HG03175 (cell line): ENCODE data around the gene GPR65.

Experiments
- ATAC-seq: cut with Tn5 transposase; IDR thresholded peaks from one replicate; pipeline ENCODE4 v1.9.1; 2021; ENCODE audit warnings: mild to moderate bottlenecking, moderate library complexity; ENCODE audit not compliant: unreplicated experiment

Gene GPR65

GRCh38 chr14:88037325-88037724, 32.4 kb downstream of the GPR65 start:
- ATAC-seq: no peak

DNA sequence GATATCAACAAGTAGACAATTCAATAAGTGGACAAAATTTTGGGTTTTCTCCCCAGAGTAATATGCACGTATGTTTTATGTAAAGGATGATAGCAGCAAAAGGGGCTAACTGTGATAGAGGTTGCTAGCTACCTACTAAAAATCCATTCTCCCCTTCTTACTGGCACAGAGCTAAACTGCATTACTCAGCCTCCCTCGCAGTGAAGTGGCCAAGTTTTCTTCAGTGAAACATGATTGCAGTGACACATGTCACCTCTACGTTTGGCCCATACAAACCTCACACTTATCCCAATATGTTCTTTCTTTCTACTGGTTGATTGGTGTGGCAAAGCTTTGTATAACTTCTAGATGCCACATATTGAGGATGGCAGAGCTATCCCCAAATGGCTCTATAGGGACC, 34.3 kb downstream of the GPR65 start:
- ATAC-seq: no peak

- no peak for ATAC-seq
These were observed 35.2 kb downstream of the GPR65 start for GRCh38 chr14:88040146-88040545.

- no peak for ATAC-seq
These were observed 38.9 kb downstream of the GPR65 start for GRCh38 chr14:88043529-88044443.

DNA sequence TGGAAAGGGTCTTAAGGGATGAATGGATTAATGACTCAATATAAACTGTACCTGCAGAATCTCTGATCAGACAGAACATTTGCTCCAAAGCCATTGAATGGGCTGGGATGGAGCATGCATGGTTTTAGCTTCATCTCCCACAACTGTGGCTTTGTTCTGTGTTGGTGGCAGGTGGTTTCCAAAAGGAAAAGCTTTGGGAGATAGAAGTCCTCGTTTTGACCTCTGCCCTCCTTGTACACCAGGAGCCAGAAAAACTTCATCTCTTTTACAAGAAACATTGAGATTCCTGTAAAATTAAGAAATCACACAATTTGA, 39.5 kb downstream of the GPR65 start:
- no peak for ATAC-seq

- peak; percentile 86 for ATAC-seq
These were observed 40.0 kb downstream of the GPR65 start for GRCh38 chr14:88044776-88045446.

DNA sequence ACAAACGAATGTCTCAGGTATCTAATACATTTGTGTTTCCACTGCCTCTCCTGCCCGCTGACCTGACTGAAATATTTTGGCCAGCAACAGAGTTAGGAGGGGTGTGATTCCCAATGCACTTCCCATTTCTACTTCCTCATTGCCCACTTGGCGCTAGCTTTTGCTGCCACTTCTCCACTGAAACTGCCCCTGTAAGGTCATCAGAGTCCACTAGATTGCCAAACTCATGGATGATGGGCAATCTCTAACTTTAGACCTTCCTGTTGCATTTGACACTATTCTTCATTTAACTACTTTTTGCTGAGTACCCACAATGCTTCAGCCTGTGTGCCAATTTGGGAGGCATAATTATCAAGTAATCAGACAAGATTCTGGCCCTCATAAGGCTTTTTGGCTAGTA, 40.8 kb downstream of the GPR65 start:
- no peak for ATAC-seq

- ATAC-seq: no peak
These were observed 43.4 kb downstream of the GPR65 start for GRCh38 chr14:88048351-88048750.

- ATAC-seq: no peak
These were observed 44.3 kb downstream of the GPR65 start for GRCh38 chr14:88049266-88049665.

DNA sequence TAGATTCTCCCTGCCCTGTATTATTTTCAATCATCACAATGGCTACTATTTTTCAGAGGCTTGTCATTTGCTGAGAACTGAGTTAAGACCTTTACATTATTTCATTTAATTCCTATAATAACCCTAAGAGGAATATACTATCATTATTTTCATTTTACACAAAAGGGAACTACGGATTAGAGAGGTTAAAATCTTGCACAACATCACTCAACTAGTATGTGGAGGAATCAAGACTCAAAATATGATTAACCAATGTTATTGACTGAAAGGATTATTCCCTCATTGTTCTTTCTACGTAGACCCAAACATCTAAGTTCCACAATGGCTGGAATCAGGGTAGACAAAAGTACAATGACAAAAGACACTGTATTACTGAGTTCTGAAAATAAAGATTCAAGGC, 45.0 kb downstream of the GPR65 start:
- no peak for ATAC-seq

DNA sequence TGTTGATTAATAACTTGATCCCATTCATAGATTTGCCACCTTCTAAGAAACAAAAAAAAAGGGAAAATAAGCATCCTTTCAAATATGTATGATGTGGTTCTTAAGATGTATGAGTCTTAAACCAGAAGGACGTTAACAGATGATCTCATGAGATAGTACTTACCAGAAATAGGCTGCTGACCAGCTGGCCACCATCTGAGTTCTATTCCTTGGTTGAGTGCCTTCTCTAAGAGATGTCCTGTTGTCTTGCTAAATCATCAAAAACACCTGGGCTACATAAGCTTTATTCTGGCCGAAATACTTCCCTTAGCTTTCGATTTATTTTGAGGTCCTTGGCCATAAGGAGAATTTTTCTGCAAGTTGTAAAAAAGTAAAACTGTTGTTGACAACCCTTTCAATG, 55.6 kb downstream of the GPR65 start:
- no peak for ATAC-seq

DNA sequence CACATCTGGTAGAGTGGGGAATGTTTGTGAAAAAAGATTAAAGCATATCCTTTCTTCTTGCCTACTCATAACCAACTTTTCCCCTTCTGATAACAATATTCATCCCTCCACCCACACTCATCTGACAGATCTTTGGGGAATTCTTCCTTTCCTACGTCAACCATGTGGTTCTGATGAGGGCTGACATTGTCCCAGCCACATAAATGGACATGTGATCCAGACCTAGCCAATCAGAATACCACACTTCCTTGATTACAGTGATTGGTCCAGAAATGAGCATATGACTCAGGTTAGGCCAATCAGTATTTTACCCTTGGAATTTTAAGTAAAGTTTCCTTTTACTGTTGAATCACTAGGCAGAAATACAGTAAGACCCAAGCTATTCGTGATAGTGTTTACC, 58.9 kb downstream of the GPR65 start:
- no peak for ATAC-seq
